Cardiac septum (tissue), 1 donor: ENCODE data around the gene RIPK4. TPM values are rescaled to one million over a fixed set of nuclear protein-coding genes. Genes with fewer than 3 reads are reported as not detected.
"Not testable (repeated sequence)": the region's sequence is repeated elsewhere in the genome, so short reads cannot be mapped to it uniquely, and the experiment has no call there.

Source experiments
- DNase-seq: peaks from one replicate; pipeline ENCODE4 v3.0.0-alpha.2; 2020; ENCODE audit warnings: low spot score
- intact Hi-C: fragments of 100-400 bp; cut with DNase I; formaldehyde crosslinking; loops from one replicate; pipeline ENCODE4 v1.14.0; 2022
- microRNA-seq: library from miRNA; unstranded; fragments of <30 nt; microRNA quantifications from one replicate; pipeline ENCODE4 v1.2.0, GENCODE V29; 2020
- total RNA-seq: library from RNA; stranded (reverse); fragmentation: NEBNext Ultra II Directional; extraction: Animal tissue kit (Norgen Biotek cat#: 25700); gene quantifications from one replicate; pipeline ENCODE4 v1.2.1, GENCODE V29; 2021
- donor health status: DM: no; HTN: no; CAD: no.

RIPK4 gene
- total RNA-seq, 1 donor from 2014 or later: 0.13 TPM

GRCh38 chr21:41707231-41707959 lies 59.5 kb downstream of the RIPK4 start:
- intact Hi-C loops: no loop called here
- DNase-seq: no peak

GRCh38 chr21:41706678-41707077 lies 60.2 kb downstream of the RIPK4 start:
- no peak for DNase-seq
- intact Hi-C loops: no loop called here

- DNase-seq: no peak
- intact Hi-C loops: no loop called here
These were observed 60.6 kb downstream of the RIPK4 start for GRCh38 chr21:41706263-41706639.

- DNase-seq: no peak
These were observed 61.1 kb downstream of the RIPK4 start for GRCh38 chr21:41705546-41706262.

GRCh38 chr21:41703857-41704501 lies 62.9 kb downstream of the RIPK4 start:
- DNase-seq: no peak
- intact Hi-C loops: no loop called here

More at GRCh38 chr21:41705546-41706262, 61.1 kb downstream of the RIPK4 start:
- intact Hi-C loops: no loop called here

GRCh38 chr21:41701749-41702148 lies 65.1 kb downstream of the RIPK4 start:
- intact Hi-C loops: no loop called here
- DNase-seq: no peak

- DNase-seq: no peak
- intact Hi-C loops: no loop called here
These were observed 67.5 kb downstream of the RIPK4 start for GRCh38 chr21:41699311-41699710.

GRCh38 chr21:41698071-41698470 lies 68.8 kb downstream of the RIPK4 start:
- no peak for DNase-seq
- intact Hi-C loops: no loop called here

GRCh38 chr21:41695513-41695912 lies 71.3 kb downstream of the RIPK4 start:
- no peak for DNase-seq
- intact Hi-C loops: no loop called here

- intact Hi-C loops, DNase-seq: not testable (repeated sequence)
These were observed 72.8 kb downstream of the RIPK4 start for GRCh38 chr21:41694042-41694441.

GRCh38 chr21:41692185-41692565 lies 74.7 kb downstream of the RIPK4 start:
- DNase-seq: no peak
- intact Hi-C loops: no loop called here

GRCh38 chr21:41691205-41692184 lies 75.4 kb downstream of the RIPK4 start:
- no peak for DNase-seq
- intact Hi-C loops: no loop called here

Small RNAs within 50 kb of the gene (microRNA-seq; reads per million reads assigned to microRNA genes)
- gene MIR6814: not detected

Other genes with a start within 250 kb of the RIPK4 start
- gene PRDM15, start 112.3 kb upstream of the RIPK4 start, total RNA-seq: 3.5 TPM
- 7.7 TPM for gene C2CD2, start 187.0 kb upstream of the RIPK4 start, total RNA-seq
- gene ZBTB21, start 243.3 kb upstream of the RIPK4 start, total RNA-seq: 7.8 TPM